ENCODE measurements around the gene DENND1B.
A peak's percentile ranks its signal among the peaks of the same experiment; 100 is the strongest.

DENND1B gene

DNA sequence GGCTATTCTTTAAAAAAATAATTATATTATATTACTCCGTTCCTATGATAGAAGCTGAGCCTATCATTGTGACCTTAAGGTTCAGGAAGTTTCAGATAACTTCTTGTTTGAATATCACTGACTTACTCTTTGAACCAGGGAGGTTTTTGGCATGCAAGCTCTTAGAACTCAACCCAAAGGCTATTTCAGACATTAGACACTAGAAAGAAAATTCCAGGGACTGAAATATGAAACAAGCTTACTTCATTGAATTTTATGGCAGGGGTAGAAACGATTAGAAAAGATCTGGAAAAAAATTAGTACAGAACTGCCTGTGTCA is 159.6 kb downstream of the DENND1B start (continued):
- TF ChIP-seq, protein P1, sequence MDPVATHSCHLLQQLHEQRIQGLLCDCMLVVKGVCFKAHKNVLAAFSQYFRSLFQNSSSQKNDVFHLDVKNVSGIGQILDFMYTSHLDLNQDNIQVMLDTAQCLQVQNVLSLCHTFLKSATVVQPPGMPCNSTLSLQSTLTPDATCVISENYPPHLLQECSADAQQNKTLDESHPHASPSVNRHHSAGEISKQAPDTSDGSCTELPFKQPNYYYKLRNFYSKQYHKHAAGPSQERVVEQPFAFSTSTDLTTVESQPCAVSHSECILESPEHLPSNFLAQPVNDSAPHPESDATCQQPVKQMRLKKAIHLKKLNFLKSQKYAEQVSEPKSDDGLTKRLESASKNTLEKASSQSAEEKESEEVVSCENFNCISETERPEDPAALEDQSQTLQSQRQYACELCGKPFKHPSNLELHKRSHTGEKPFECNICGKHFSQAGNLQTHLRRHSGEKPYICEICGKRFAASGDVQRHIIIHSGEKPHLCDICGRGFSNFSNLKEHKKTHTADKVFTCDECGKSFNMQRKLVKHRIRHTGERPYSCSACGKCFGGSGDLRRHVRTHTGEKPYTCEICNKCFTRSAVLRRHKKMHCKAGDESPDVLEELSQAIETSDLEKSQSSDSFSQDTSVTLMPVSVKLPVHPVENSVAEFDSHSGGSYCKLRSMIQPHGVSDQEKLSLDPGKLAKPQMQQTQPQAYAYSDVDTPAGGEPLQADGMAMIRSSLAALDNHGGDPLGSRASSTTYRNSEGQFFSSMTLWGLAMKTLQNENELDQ (tag by site-specific recombination; IDR thresholded peaks at IDR 0.05; ENCODE audit: low read depth) = no peak
- TF ChIP-seq ZNF391 (tag by site-specific recombination; IDR thresholded peaks at IDR 0.05; ENCODE audit: borderline replicate concordance, low read depth) (no peak), HOXD13 (CRISPR knock-in tag; IDR thresholded peaks at IDR 0.05; ENCODE audit: borderline replicate concordance) (no peak)

DNA sequence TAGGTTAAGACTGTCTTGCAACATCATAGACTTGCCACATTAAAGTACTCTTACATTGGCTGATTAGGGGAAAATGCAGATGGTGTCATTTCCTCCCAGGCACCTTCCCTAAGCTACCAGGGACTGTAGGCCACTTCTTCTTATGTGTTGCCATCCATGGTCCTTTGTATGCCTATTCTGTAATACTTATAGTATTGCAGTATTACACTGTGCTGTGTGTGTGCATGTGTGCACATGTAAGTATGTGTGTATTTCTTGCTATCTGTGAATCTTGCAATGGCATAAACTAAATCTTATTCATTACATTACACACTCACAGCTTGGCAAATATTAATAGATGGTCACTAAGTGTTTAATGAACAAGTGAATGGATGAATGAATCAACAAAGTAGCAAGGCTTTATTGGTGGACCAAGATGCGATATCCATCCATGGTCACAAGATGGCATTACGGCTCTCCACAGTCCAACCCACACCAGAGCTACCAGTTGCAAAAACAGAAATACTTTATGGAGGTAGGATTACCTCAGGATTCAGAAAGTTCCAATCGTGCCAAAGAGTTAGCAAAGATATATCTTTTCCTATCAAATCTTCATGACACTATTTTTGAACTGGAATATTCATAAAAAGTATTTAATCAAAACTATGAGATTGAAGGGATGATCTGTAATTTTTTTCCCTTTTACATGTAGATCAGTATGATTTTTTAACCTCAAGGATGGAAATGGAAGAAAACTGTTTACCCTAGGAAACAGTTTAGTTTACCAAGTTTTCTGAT is 160.2 kb downstream of the DENND1B start:
- no peaks in the 10 kb centered on the region for H3K36me3 ChIP-seq (ENCODE audit: control insufficient read depth in 2 of 2, insufficient read depth in 1 of 2, low read length in 2 of 2)
- TF ChIP-seq ZNF624 (tag by site-specific recombination; IDR thresholded peaks at IDR 0.05) = no peak
- TF ChIP-seq, protein P2, sequence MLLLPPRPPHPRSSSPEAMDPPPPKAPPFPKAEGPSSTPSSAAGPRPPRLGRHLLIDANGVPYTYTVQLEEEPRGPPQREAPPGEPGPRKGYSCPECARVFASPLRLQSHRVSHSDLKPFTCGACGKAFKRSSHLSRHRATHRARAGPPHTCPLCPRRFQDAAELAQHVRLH (tag by site-specific recombination; IDR thresholded peaks at IDR 0.05) = no peak
- TF ChIP-seq, protein P3, sequence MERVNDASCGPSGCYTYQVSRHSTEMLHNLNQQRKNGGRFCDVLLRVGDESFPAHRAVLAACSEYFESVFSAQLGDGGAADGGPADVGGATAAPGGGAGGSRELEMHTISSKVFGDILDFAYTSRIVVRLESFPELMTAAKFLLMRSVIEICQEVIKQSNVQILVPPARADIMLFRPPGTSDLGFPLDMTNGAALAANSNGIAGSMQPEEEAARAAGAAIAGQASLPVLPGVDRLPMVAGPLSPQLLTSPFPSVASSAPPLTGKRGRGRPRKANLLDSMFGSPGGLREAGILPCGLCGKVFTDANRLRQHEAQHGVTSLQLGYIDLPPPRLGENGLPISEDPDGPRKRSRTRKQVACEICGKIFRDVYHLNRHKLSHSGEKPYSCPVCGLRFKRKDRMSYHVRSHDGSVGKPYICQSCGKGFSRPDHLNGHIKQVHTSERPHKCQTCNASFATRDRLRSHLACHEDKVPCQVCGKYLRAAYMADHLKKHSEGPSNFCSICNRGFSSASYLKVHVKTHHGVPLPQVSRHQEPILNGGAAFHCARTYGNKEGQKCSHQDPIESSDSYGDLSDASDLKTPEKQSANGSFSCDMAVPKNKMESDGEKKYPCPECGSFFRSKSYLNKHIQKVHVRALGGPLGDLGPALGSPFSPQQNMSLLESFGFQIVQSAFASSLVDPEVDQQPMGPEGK (tag by site-specific recombination; IDR thresholded peaks at IDR 0.05) = no peak
- TF ChIP-seq ZNF843 (tag by site-specific recombination; IDR thresholded peaks at IDR 0.05) = no peak
- no peak for TF ChIP-seq ZNF341 (tag by site-specific recombination; IDR thresholded peaks at IDR 0.05; ENCODE audit: low read depth)
- no peak for TF ChIP-seq ZNF549 (tag by site-specific recombination; IDR thresholded peaks at IDR 0.05)
- TF ChIP-seq, protein P4, sequence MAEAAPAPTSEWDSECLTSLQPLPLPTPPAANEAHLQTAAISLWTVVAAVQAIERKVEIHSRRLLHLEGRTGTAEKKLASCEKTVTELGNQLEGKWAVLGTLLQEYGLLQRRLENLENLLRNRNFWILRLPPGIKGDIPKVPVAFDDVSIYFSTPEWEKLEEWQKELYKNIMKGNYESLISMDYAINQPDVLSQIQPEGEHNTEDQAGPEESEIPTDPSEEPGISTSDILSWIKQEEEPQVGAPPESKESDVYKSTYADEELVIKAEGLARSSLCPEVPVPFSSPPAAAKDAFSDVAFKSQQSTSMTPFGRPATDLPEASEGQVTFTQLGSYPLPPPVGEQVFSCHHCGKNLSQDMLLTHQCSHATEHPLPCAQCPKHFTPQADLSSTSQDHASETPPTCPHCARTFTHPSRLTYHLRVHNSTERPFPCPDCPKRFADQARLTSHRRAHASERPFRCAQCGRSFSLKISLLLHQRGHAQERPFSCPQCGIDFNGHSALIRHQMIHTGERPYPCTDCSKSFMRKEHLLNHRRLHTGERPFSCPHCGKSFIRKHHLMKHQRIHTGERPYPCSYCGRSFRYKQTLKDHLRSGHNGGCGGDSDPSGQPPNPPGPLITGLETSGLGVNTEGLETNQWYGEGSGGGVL (tag by site-specific recombination; IDR thresholded peaks at IDR 0.05) = no peak
- TF ChIP-seq SCRT2 (tag by site-specific recombination; IDR thresholded peaks at IDR 0.05) = peak; percentile 82
- TF ChIP-seq, protein P5, sequence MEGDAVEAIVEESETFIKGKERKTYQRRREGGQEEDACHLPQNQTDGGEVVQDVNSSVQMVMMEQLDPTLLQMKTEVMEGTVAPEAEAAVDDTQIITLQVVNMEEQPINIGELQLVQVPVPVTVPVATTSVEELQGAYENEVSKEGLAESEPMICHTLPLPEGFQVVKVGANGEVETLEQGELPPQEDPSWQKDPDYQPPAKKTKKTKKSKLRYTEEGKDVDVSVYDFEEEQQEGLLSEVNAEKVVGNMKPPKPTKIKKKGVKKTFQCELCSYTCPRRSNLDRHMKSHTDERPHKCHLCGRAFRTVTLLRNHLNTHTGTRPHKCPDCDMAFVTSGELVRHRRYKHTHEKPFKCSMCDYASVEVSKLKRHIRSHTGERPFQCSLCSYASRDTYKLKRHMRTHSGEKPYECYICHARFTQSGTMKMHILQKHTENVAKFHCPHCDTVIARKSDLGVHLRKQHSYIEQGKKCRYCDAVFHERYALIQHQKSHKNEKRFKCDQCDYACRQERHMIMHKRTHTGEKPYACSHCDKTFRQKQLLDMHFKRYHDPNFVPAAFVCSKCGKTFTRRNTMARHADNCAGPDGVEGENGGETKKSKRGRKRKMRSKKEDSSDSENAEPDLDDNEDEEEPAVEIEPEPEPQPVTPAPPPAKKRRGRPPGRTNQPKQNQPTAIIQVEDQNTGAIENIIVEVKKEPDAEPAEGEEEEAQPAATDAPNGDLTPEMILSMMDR (tag by site-specific recombination; IDR thresholded peaks at IDR 0.05) = peak; percentile 56; the same call in 1 of the 2 replicates
- TF ChIP-seq, protein P6, sequence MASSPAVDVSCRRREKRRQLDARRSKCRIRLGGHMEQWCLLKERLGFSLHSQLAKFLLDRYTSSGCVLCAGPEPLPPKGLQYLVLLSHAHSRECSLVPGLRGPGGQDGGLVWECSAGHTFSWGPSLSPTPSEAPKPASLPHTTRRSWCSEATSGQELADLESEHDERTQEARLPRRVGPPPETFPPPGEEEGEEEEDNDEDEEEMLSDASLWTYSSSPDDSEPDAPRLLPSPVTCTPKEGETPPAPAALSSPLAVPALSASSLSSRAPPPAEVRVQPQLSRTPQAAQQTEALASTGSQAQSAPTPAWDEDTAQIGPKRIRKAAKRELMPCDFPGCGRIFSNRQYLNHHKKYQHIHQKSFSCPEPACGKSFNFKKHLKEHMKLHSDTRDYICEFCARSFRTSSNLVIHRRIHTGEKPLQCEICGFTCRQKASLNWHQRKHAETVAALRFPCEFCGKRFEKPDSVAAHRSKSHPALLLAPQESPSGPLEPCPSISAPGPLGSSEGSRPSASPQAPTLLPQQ (tag by site-specific recombination; IDR thresholded peaks at IDR 0.05) = no peak
- no peak for TF ChIP-seq ZSCAN23 (tag by site-specific recombination; IDR thresholded peaks at IDR 0.05)
- TF ChIP-seq, protein P7, sequence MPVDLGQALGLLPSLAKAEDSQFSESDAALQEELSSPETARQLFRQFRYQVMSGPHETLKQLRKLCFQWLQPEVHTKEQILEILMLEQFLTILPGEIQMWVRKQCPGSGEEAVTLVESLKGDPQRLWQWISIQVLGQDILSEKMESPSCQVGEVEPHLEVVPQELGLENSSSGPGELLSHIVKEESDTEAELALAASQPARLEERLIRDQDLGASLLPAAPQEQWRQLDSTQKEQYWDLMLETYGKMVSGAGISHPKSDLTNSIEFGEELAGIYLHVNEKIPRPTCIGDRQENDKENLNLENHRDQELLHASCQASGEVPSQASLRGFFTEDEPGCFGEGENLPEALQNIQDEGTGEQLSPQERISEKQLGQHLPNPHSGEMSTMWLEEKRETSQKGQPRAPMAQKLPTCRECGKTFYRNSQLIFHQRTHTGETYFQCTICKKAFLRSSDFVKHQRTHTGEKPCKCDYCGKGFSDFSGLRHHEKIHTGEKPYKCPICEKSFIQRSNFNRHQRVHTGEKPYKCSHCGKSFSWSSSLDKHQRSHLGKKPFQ (tag by site-specific recombination; IDR thresholded peaks at IDR 0.05) = no peak
- TF ChIP-seq ZNF654 (tag by site-specific recombination; IDR thresholded peaks at IDR 0.05; ENCODE audit: low read depth) = peak; percentile 76
- peak; percentile 27; the same call in 1 of the 2 replicates for TF ChIP-seq SCRT1 (tag by site-specific recombination; IDR thresholded peaks at IDR 0.05; ENCODE audit: borderline replicate concordance)
- ChIA-PET CTCF (interaction anchor here (0.6 to 2.4 kb wide), 19 partner anchors 11 to 1071 kb away, joined by 3 to 13 read pairs (median 4); no protein-coding TSS in a partner anchor), POLR2A (no interaction called here)
- no peak overlapping the region for H3K4me3 ChIP-seq (ENCODE audit: low read depth, low read length)
- no peaks in the 10 kb centered on the region for H3K4me1 ChIP-seq (ENCODE audit: control insufficient read depth, insufficient read depth, low read length)
- H3K27ac ChIP-seq (ENCODE audit: extremely low read depth, low read depth, low read length) = no peak overlapping the region
- no peaks in the 10 kb centered on the region for H3K9me3 ChIP-seq (ENCODE audit: control insufficient read depth, insufficient read depth, low read depth, low read length)
